Measurements from ENCODE around the gene CAPZA2. TPM values are rescaled to one million over a fixed set of nuclear protein-coding genes. Genes with fewer than 3 reads are reported as not detected.

The CAPZA2 gene
- total RNA-seq, 6 experiments from 2014 or later, result 216 to 311 (median 275) TPM

- H3K4me1 Mint-ChIP-seq (ENCODE audit: low read depth), result no peaks in the 10 kb centered on the region
- H3K36me3 Mint-ChIP-seq (ENCODE audit: low read depth), result peaks cover 15% of the 10 kb centered on the region; the same call in 1 of the 2 replicates
- peaks cover 7% of the 10 kb centered on the region for H3K9me3 Mint-ChIP-seq
- no peak for DNase-seq
- no peak for TF ChIP-seq CTCF (IDR thresholded peaks at IDR 0.05)
- no peak overlapping the region for H3K4me3 Mint-ChIP-seq
- H3K27ac Mint-ChIP-seq, result no peak overlapping the region
- peaks cover 11% of the 10 kb centered on the region for H3K27me3 Mint-ChIP-seq (ENCODE audit: insufficient read depth)
Measured at GRCh38 chr7:116824449-116824848, 37.9 kb upstream of the CAPZA2 start.

DNA sequence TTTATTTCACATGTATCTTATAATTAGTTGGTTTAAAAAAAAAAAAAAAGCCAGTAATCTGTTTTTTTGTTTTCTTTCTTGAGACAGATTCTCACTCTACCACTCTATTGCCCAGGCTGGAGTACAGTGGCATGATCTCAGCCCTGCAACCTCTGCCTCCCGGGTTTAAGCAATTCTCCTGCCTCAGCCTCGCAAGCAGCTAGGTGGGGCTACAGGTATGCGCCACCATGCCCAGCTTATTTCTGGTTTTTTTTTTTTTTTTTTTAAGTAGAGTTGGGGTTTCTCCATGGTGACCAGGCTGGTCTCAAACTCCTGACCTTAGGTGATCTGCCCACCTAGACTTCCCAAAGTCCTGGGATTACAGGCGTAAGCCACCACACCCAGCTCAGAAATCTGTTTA lies 34.1 kb upstream of the CAPZA2 start:
- no peaks in the 10 kb centered on the region for H3K4me1 Mint-ChIP-seq (ENCODE audit: low read depth)
- peaks cover 8% of the 10 kb centered on the region for H3K27me3 Mint-ChIP-seq (ENCODE audit: insufficient read depth)
- H3K36me3 Mint-ChIP-seq (ENCODE audit: low read depth), result peaks cover 15% of the 10 kb centered on the region; the same call in 1 of the 2 replicates
- no peak overlapping the region for H3K4me3 Mint-ChIP-seq
- no peak for DNase-seq
- no peak overlapping the region for H3K27ac Mint-ChIP-seq
- H3K9me3 Mint-ChIP-seq, result peaks cover 7% of the 10 kb centered on the region
- TF ChIP-seq CTCF (IDR thresholded peaks at IDR 0.05), result no peak

DNA sequence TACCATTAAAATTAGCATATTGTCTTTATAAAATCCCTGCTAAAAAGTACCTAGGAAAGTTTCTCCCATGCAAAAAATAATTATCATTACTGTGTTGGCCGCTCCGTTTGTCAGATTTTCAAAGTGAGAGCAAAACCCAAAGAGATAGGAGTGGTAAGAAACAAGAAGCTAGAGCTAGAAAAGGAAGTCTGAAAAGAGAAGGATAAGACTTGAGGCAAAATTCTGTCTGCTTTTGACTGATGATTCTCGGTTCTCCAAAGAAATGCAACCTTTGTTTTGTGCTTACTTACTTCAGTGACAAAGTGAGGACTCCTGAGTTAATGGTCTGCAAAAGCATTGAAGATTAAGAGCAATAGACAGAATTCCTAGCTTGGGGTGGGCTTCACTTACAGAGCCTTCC lies 33.3 kb upstream of the CAPZA2 start:
- TF ChIP-seq CTCF (IDR thresholded peaks at IDR 0.05), result no peak
- no peak overlapping the region for H3K27ac Mint-ChIP-seq
- no peaks in the 10 kb centered on the region for H3K4me1 Mint-ChIP-seq (ENCODE audit: low read depth)
- DNase-seq, result no peak
- peaks cover 8% of the 10 kb centered on the region for H3K27me3 Mint-ChIP-seq (ENCODE audit: insufficient read depth)
- H3K9me3 Mint-ChIP-seq, result peaks cover 7% of the 10 kb centered on the region
- H3K36me3 Mint-ChIP-seq (ENCODE audit: low read depth), result peaks cover 14% of the 10 kb centered on the region; the same call in 1 of the 2 replicates
- H3K4me3 Mint-ChIP-seq, result no peak overlapping the region

DNA sequence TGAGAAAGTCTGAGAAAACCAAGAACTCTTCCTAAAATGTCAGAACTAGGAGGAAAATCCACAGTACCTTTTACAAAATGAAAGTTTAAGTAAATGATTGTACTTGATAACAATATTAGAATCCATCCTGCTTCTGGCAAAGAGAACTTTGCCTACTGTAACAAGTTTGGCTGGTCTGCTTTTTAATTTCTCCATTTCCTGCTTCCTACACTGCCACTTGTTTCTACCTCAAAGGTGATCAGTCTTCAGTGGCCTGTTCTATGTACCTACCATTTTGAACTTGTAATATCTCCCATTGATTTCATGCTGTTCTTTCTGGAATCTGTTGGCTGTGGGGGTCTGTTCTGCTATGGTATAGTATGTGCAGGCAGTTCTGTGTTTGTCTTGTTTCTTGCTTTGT lies 32.9 kb upstream of the CAPZA2 start:
- H3K9me3 Mint-ChIP-seq, result peaks cover 4% of the 10 kb centered on the region
- peaks cover 7% of the 10 kb centered on the region for H3K27me3 Mint-ChIP-seq (ENCODE audit: insufficient read depth)
- no peak for TF ChIP-seq CTCF (IDR thresholded peaks at IDR 0.05)
- peaks cover 10% of the 10 kb centered on the region; the same call in 1 of the 2 replicates for H3K36me3 Mint-ChIP-seq (ENCODE audit: low read depth)
- H3K4me3 Mint-ChIP-seq, result no peak overlapping the region
- DNase-seq, result no peak
- H3K27ac Mint-ChIP-seq, result no peak overlapping the region
- peaks cover 2% of the 10 kb centered on the region for H3K4me1 Mint-ChIP-seq (ENCODE audit: low read depth)

DNA sequence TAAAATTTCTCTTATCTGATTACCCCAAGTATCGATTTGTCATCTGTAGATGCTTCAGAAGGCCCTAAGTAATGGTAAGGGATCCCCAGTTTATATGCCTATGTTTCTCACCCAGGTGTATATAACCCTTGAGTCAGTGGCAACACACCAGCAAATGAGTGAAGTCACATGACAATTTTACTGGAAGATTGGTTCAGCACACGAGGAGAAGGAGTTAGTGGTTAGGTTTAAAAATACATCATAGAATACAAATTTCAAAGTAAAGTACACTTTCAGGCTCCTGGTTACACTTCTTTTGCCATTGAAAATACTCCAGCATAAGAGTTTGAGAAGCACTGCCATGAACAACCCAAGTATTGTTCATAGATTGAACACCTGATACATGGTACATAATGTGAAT lies 29.7 kb upstream of the CAPZA2 start:
- no peaks in the 10 kb centered on the region for H3K9me3 Mint-ChIP-seq
- no peak for DNase-seq
- no peak overlapping the region for H3K4me3 Mint-ChIP-seq
- no peak for TF ChIP-seq CTCF (IDR thresholded peaks at IDR 0.05)
- peaks cover 29% of the 10 kb centered on the region for H3K4me1 Mint-ChIP-seq (ENCODE audit: low read depth)
- no peaks in the 10 kb centered on the region for H3K36me3 Mint-ChIP-seq (ENCODE audit: low read depth)
- H3K27ac Mint-ChIP-seq, result no peak overlapping the region
- H3K27me3 Mint-ChIP-seq (ENCODE audit: insufficient read depth), result no peaks in the 10 kb centered on the region; the same call in 1 of the 2 replicates

All from HFFc6 (cell line).